HCT116 (cell line): ENCODE measurements around the gene MAML3. TPM values are rescaled to one million over a fixed set of nuclear protein-coding genes. Genes with fewer than 3 reads are reported as not detected.

Source experiments
- ATAC-seq: fragments of 200-7000 bp; cut with Tn5 transposase; 2 replicates; pipeline ENCODE4 v1.9.1; 2020; ENCODE audit warnings: mild to moderate bottlenecking, moderate library complexity
- BruUV-seq: library from RNA; stranded (reverse); fragments of 400-500 nt; replicated peaks from 2 replicates; lab custom pipeline; 2021; lab: Mats Ljungman, UMichigan
- CTCF ChIA-PET: fragments of 300-600 bp; sonication (Branson Sonifier 250); formaldehyde crosslinking; loops from one replicate; lab custom pipeline; 2021; ENCODE audit warnings: antibody characterized with exemption; lab: Charles Lee
- POLR2A ChIA-PET: fragments of 300-600, 350-600 bp; sonication (Branson Sonifier 250); formaldehyde crosslinking; loops from one replicate; lab custom pipeline; 2021; ENCODE audit warnings: antibody characterized with exemption; lab: Charles Lee
- RAD21 ChIA-PET, 2 experiments: fragments of 300-600 bp; sonication (Branson Sonifier 250); formaldehyde crosslinking; loops; one replicate each; lab custom pipeline; 2023; ENCODE audit warnings: low total read pairs in 2 of 2; ENCODE audit not compliant: uncharacterized antibody in 2 of 2, unreplicated experiment in 2 of 2, low non-redundant PET in 1 of 2; lab: Charles Lee
- DNase-seq: peaks from one replicate; pipeline ENCODE4 v3.0.0-alpha.2; 2010; ENCODE audit warnings: low read depth, low spot score
- H2AFZ ChIP-seq: fragments of 200-600 bp; shearing (Covaris generic), sonication (generic); 2 replicates; pipeline ENCODE4 v1.6.1; 2017; ENCODE audit warnings: low read depth, mixed run types, mixed read lengths, antibody characterized with exemption, low read length; ENCODE audit not compliant: poor library complexity, severe bottlenecking
- H3K27ac ChIP-seq: 2 replicates; pipeline ENCODE4 v1.5.1; 2012; ENCODE audit warnings: low read depth, low read length
- H3K27me3 ChIP-seq: fragments of 200-600 bp; sonication (generic); 2 replicates; pipeline ENCODE4 v1.6.1; 2016; ENCODE audit warnings: mixed run types, low read length, mixed read lengths; ENCODE audit not compliant: insufficient read depth
- H3K36me3 ChIP-seq, 2 experiments: fragments of 200-500 bp in 1 of 2; fragments of 200-600 bp in 1 of 2; sonication (Bioruptor generic) in 1 of 2; sonication (generic) in 1 of 2; 2 replicates each; pipeline versions ENCODE4 v1.5.1 to v1.6.1; 2014 to 2016; ENCODE audit warnings: low read length in 2 of 2, inconsistent platforms in 1 of 2, mixed read lengths in 1 of 2, mixed run types in 1 of 2; ENCODE audit not compliant: insufficient read depth in 2 of 2, control insufficient read depth in 1 of 2
- H3K4me1 ChIP-seq, 2 experiments: fragments of 200-600 bp in 1 of 2; sonication (generic) in 1 of 2; 2 replicates each; pipeline versions ENCODE4 v1.5.1 to v1.6.1; 2012 to 2017; ENCODE audit warnings: low read length in 2 of 2, inconsistent platforms in 1 of 2, mild to moderate bottlenecking in 1 of 2, mixed read lengths in 1 of 2, mixed run types in 1 of 2, moderate library complexity in 1 of 2; ENCODE audit not compliant: insufficient read depth in 2 of 2, control insufficient read depth in 1 of 2
- H3K4me2 ChIP-seq: fragments of 200-600 bp; sonication (generic); 2 replicates; pipeline ENCODE4 v1.6.1; 2017; ENCODE audit warnings: mixed run types, low read length, mixed read lengths
- H3K4me3 ChIP-seq, 2 experiments: fragments of 200-600 bp in 1 of 2; sonication (generic) in 1 of 2; replicated peaks in 1 of 2; 2 replicates each; pipeline ENCODE4 v1.5.1; 2011 to 2016; ENCODE audit warnings: low read length in 2 of 2, control low read depth in 1 of 2, low read depth in 1 of 2, mild to moderate bottlenecking in 1 of 2, mixed read lengths in 1 of 2, mixed run types in 1 of 2
- H3K79me2 ChIP-seq: fragments of 200-600 bp; sonication (generic); 2 replicates; pipeline ENCODE4 v1.6.1; 2017; ENCODE audit warnings: mild to moderate bottlenecking, mixed run types, low read length, moderate library complexity, mixed read lengths; ENCODE audit not compliant: insufficient read depth
- H3K9ac ChIP-seq: fragments of 200-600 bp; sonication (generic); 2 replicates; pipeline ENCODE4 v1.6.1; 2016; ENCODE audit warnings: low read length, mixed read lengths
- H3K9me2 ChIP-seq: fragments of 200-600 bp; sonication (generic), shearing (Covaris generic); 2 replicates; pipeline ENCODE4 v1.6.1; 2017; ENCODE audit warnings: mixed run types, mild to moderate bottlenecking, moderate library complexity; ENCODE audit not compliant: insufficient read depth
- H3K9me3 ChIP-seq, 2 experiments: fragments of 200-500 bp in 1 of 2; fragments of 200-600 bp in 1 of 2; sonication (Bioruptor generic) in 1 of 2; sonication (generic) in 1 of 2; 2 replicates each; pipeline ENCODE4 v1.6.1; 2014 to 2017; ENCODE audit warnings: low read length in 2 of 2, mixed read lengths in 2 of 2, inconsistent platforms in 1 of 2, low read depth in 1 of 2, mild to moderate bottlenecking in 1 of 2, mixed run types in 1 of 2, moderate library complexity in 1 of 2; ENCODE audit not compliant: control insufficient read depth in 1 of 2, insufficient read depth in 1 of 2
- H4K20me1 ChIP-seq: fragments of 200-600 bp; sonication (generic), shearing (Covaris generic); 2 replicates; pipeline ENCODE4 v1.6.1; 2017; ENCODE audit warnings: mixed run types, mild to moderate bottlenecking, moderate library complexity; ENCODE audit not compliant: insufficient read depth
- ATF3 ChIP-seq: IDR thresholded peaks from 2 replicates; pipeline ENCODE4 v1.6.1; 2012
- CBX3 ChIP-seq: IDR thresholded peaks from 2 replicates; pipeline ENCODE4 v1.6.1; 2012; ENCODE audit warnings: low read depth
- CEBPB ChIP-seq: IDR thresholded peaks from 2 replicates; pipeline ENCODE4 v1.6.1; 2012; ENCODE audit warnings: low read depth
- EGR1 ChIP-seq: IDR thresholded peaks from 2 replicates; pipeline ENCODE4 v1.6.1; 2012; ENCODE audit warnings: low read depth
- EZH2 ChIP-seq: fragments of 200-600 bp; sonication (generic); IDR thresholded peaks from 2 replicates; pipeline ENCODE4 v1.6.1; 2017; ENCODE audit warnings: antibody characterized with exemption, mixed run types
- EZH2phosphoT487 ChIP-seq: fragments of 200-600 bp; IDR thresholded peaks from 2 replicates; pipeline ENCODE4 v1.6.1; 2018; ENCODE audit warnings: antibody characterized with exemption, borderline replicate concordance
- FOSL1 ChIP-seq: IDR thresholded peaks from 2 replicates; pipeline ENCODE4 v1.6.1; 2012; ENCODE audit warnings: low read depth
- JUND ChIP-seq: IDR thresholded peaks from 2 replicates; pipeline ENCODE4 v1.6.1; 2012
- MAX ChIP-seq: IDR thresholded peaks from 2 replicates; pipeline ENCODE4 v1.6.1; 2012
- POLR2AphosphoS5 ChIP-seq: IDR thresholded peaks from 2 replicates; pipeline ENCODE4 v1.6.1; 2011; ENCODE audit warnings: mild to moderate bottlenecking, low read depth, low read length, moderate library complexity
- RAD21 ChIP-seq: IDR thresholded peaks from 2 replicates; pipeline ENCODE4 v1.6.1; 2012; ENCODE audit warnings: low read depth, mild to moderate bottlenecking
- REST ChIP-seq: IDR thresholded peaks from 2 replicates; pipeline ENCODE4 v1.6.1; 2012; ENCODE audit warnings: low read depth
- SIN3A ChIP-seq: IDR thresholded peaks from 2 replicates; pipeline ENCODE4 v1.6.1; 2012; ENCODE audit warnings: low read depth
- SP1 ChIP-seq: IDR thresholded peaks from 2 replicates; pipeline ENCODE4 v1.6.1; 2012; ENCODE audit warnings: low read depth
- SRF ChIP-seq: IDR thresholded peaks from 2 replicates; pipeline ENCODE4 v1.6.1; 2012; ENCODE audit warnings: low read depth
- TCF7L2 ChIP-seq: IDR thresholded peaks from 2 replicates; pipeline ENCODE4 v1.7.0; 2011; ENCODE audit warnings: borderline replicate concordance, inconsistent platforms; ENCODE audit not compliant: insufficient read depth, insufficient read length; ENCODE audit errors: extremely low read depth
- YY1 ChIP-seq: IDR thresholded peaks from 2 replicates; pipeline ENCODE4 v1.6.1; 2011; ENCODE audit warnings: low read length, low read depth, moderate library complexity, mild to moderate bottlenecking; ENCODE audit not compliant: insufficient replicate concordance; ENCODE audit errors: extremely low read depth
- ZBTB33 ChIP-seq: IDR thresholded peaks from 2 replicates; pipeline ENCODE4 v1.6.1; 2011; ENCODE audit warnings: mild to moderate bottlenecking, low read length, moderate library complexity; ENCODE audit not compliant: insufficient replicate concordance; ENCODE audit errors: extremely low read depth
- ZFX ChIP-seq: fragments of 450-650 bp; IDR thresholded peaks from 2 replicates; pipeline ENCODE4 v1.6.1; 2017
- ZNF274 ChIP-seq: fragments of 200-500 bp; sonication (Bioruptor generic); IDR thresholded peaks from 2 replicates; pipeline ENCODE4 v1.6.1; 2014; ENCODE audit warnings: mild to moderate bottlenecking, low read depth, low read length, inconsistent platforms
- intact Hi-C: fragments of 100-400 bp; cut with micrococcal nuclease; formaldehyde crosslinking; loops from 2 replicates; pipeline ENCODE4 v1.10.0; 2022
- total RNA-seq: library from RNA; stranded (reverse); gene quantifications from one replicate; pipeline ENCODE4 v1.2.1, GENCODE V29; 2021; ENCODE audit not compliant: unreplicated experiment

Gene MAML3
- total RNA-seq, 1 experiment from 2014 or later, result 3.1 TPM

GRCh38 chr4:140186651-140187315, 32.8 kb upstream of the MAML3 start:
- Histone ChIP-seq H3K4me3 (0 out of 4 replicates have a peak overlapping the region, but pooled peaks of 1 of the 2 experiments have one; percentile 3), H3K9me2 (no peaks in the 10 kb centered on the region), H3K9me3 (no peaks in the 10 kb centered on the region), H3K4me1 (peaks cover 9 to 18% of the 10 kb centered on the region in 2 experiments; a peak in 3 of 4 replicates), H3K9ac (no peak overlapping the region), H3K4me2 (peak overlapping the region; percentile 60), H3K79me2 (no peaks in the 10 kb centered on the region), H4K20me1 (no peaks in the 10 kb centered on the region), H3K27me3 (no peaks in the 10 kb centered on the region), H3K36me3 (no peaks in the 10 kb centered on the region), H3K27ac (no peak overlapping the region), H2AFZ (peak overlapping the region; percentile 64)
- intact Hi-C loops, result no loop called here
- no TSS peak for BruUV-seq
- ATAC-seq (peak; percentile 91), DNase-seq (peak; percentile 34)
- CTCF ChIA-PET, result no interaction called here
- RAD21 ChIA-PET, result no interaction called here
- POLR2A ChIA-PET, result no interaction called here
- TF ChIP-seq REST (no peak), JUND (peak; percentile 83), EZH2 (no peak), SP1 (peak; percentile 69), POLR2AphosphoS5 (no peak; the same call in 1 of the 2 replicates), ZBTB33 (no peak), SIN3A (no peak), EZH2phosphoT487 (no peak), ZFX (no peak; the same call in 1 of the 2 replicates), TCF7L2 (no peak), EGR1 (no peak), RAD21 (peak; percentile 17; the same call in 1 of the 2 replicates), ZNF274 (no peak), YY1 (no peak), SRF (peak; percentile 42; the same call in 1 of the 2 replicates), ATF3 (peak; percentile 18; the same call in 1 of the 2 replicates), CEBPB (no peak; the same call in 1 of the 2 replicates), CBX3 (peak; percentile 94), FOSL1 (peak; percentile 82), MAX (peak; percentile 63; the same call in 1 of the 2 replicates)
